Gastroesophageal sphincter (tissue), 4 donors: ENCODE results near the gene KDM6A. TPM values are rescaled to one million over a fixed set of nuclear protein-coding genes. Genes with fewer than 3 reads are reported as not detected.
"Not testable (repeated sequence)": the region's sequence is repeated elsewhere in the genome, so short reads cannot be mapped to it uniquely, and the experiment has no call there.

ENCODE experiments used
- ATAC-seq: fragments of 150-250 bp; one replicate; pipeline ENCODE4 v1.9.1; 2016; ENCODE audit warnings: mild to moderate bottlenecking, moderate library complexity
- H3K27ac ChIP-seq, 4 donors: fragments of 200-600 bp; sonication (generic) in 3 of 4; 1 replicate in 3 of 4; 2 replicates in 1 of 4; pipeline ENCODE4 v1.5.1; 2016 to 2019
- H3K27me3 ChIP-seq: fragments of 200-600 bp; sonication (generic); one replicate; pipeline ENCODE4 v1.5.1; 2019
- H3K36me3 ChIP-seq, 2 donors: fragments of 200-600 bp; sonication (generic); one replicate each; pipeline ENCODE4 v1.5.1; 2019; ENCODE audit warnings: control low read depth in 1 of 2
- H3K4me1 ChIP-seq, 3 donors: fragments of 200-600 bp; sonication (generic); 1 replicate in 2 of 3; 2 replicates in 1 of 3; pipeline ENCODE4 v1.5.1; 2016 to 2019; ENCODE audit warnings: control low read depth in 2 of 3
- H3K4me3 ChIP-seq, 2 donors: fragments of 200-600 bp; sonication (generic); one replicate each; pipeline ENCODE4 v1.5.1; 2019; ENCODE audit warnings: mild to moderate bottlenecking in 1 of 2, moderate library complexity in 1 of 2
- H3K9me3 ChIP-seq, 3 donors: fragments of 200-600 bp; sonication (generic); one replicate each; pipeline ENCODE4 v1.5.1; 2017 to 2019; ENCODE audit warnings: control low read depth in 2 of 3
- CTCF ChIP-seq, 4 experiments: fragments of 200-600 bp in 2 of 4; fragments of 450-650 bp in 2 of 4; sonication (generic) in 1 of 4; IDR thresholded peaks; one replicate each; pipeline ENCODE4 v1.5.1; 2017 to 2019; ENCODE audit warnings: antibody characterized with exemption in 4 of 4, mild to moderate bottlenecking in 2 of 4, moderate library complexity in 2 of 4
- EP300 ChIP-seq: sonication (generic); formaldehyde crosslinking; IDR thresholded peaks from one replicate; pipeline ENCODE4 v1.6.1; 2017; ENCODE audit warnings: antibody characterized with exemption, mild to moderate bottlenecking
- POLR2A ChIP-seq, 2 donors: fragments of 450-650 bp; IDR thresholded peaks; one replicate each; pipeline ENCODE4 v1.6.1; 2017; ENCODE audit warnings: antibody characterized with exemption in 2 of 2, mild to moderate bottlenecking in 2 of 2, moderate library complexity in 1 of 2
- POLR2AphosphoS5 ChIP-seq: sonication (generic); formaldehyde crosslinking; IDR thresholded peaks from one replicate; pipeline ENCODE4 v1.6.1; 2017; ENCODE audit warnings: antibody characterized with exemption
- WGBS, 2 donors: methylation state at CpG; one replicate each; pipeline ENCODE4 v1.1.5; 2018; ENCODE audit warnings: low coverage in 1 of 2; 5-methylcytosine and 5-hydroxymethylcytosine counted together
- total RNA-seq, 4 donors: library from RNA; depleted of rRNA; stranded (reverse); fragments of >200 nt; gene quantifications; one replicate each; pipeline ENCODE4 v1.1.0, GENCODE V29; 2016

KDM6A gene
- total RNA-seq, 4 donors from 2014 or later: 17.0 to 28.6 (median 19.9) TPM

DNA sequence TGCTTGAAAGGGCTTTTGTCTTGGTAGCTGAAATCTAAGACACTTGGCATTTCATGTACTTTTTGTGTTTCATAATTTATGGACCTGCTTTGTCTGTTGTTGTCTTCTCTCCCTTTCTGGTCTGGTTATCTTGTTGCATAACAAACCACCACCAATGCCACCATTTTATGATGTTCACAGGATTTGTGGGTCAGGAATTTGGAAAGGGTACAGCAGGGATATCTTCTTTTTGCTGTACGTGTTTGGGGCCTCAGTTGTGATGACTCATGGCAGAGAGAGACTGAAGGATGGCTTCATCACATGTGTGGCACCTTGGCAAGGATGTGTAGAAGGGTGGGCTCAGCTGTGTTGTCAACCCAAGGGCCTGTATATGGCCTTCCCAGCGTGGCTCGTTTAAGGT lies 35.2 kb downstream of the KDM6A start:
- Histone ChIP-seq H3K27ac (no peak overlapping the region), H3K4me1 (peaks cover 0 to 27% (median 7%) of the 10 kb centered on the region in 3 donors), H3K27me3 (no peaks in the 10 kb centered on the region), H3K4me3 (no peak overlapping the region), H3K36me3 (no peaks in the 10 kb centered on the region), H3K9me3 (no peaks in the 10 kb centered on the region)
- ATAC-seq: no peak
- no peak for TF ChIP-seq EP300
- TF ChIP-seq CTCF (IDR thresholded peaks at IDR 0.05): no peak
- no peak for TF ChIP-seq POLR2A (IDR thresholded peaks at IDR 0.05)
- TF ChIP-seq POLR2AphosphoS5: no peak
- 0 to 100% methylated on average over 1 of the region's 3 CpGs for WGBS, 2 donors

DNA sequence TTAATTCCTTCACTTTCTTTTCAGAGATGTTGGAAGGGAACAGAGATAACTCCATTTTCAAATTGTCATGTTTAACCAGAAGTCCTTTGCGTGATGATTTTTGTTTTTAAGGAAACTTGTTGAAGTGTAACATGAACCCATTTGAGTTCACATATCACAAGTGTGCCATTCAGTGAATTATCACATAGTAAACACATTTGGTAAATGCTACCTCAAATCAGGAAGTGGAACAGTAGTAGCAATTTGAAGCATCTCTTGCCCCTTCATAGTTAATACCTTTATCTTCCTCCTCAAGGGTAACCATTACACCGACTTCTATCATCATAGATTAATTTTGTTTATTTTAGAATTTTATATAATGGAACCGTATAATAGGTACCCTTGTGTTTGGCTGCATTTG lies 35.8 kb downstream of the KDM6A start:
- no peak overlapping the region for H3K27ac ChIP-seq
- no peak for ATAC-seq
- peaks cover 0 to 27% (median 10%) of the 10 kb centered on the region in 3 donors for H3K4me1 ChIP-seq
- H3K27me3 ChIP-seq: no peaks in the 10 kb centered on the region
- H3K36me3 ChIP-seq: no peaks in the 10 kb centered on the region
- H3K4me3 ChIP-seq: no peak overlapping the region
- no peak for TF ChIP-seq POLR2AphosphoS5
- no peak for TF ChIP-seq CTCF (IDR thresholded peaks at IDR 0.05)
- TF ChIP-seq EP300: no peak
- no peak for TF ChIP-seq POLR2A (IDR thresholded peaks at IDR 0.05)
- no peaks in the 10 kb centered on the region for H3K9me3 ChIP-seq
- 60 to 77% methylated on average over 3 of the region's 3 CpGs for WGBS, 2 donors

GRCh38 chrX:44910508-44910907 lies 37.5 kb downstream of the KDM6A start:
- not testable (repeated sequence) for H3K9me3 ChIP-seq, H3K27ac ChIP-seq, H3K36me3 ChIP-seq, ATAC-seq, H3K27me3 ChIP-seq, H3K4me3 ChIP-seq
- WGBS, 2 donors: 80 to 100% methylated on average over 1 to 2 of the region's 4 CpGs
- peaks cover 0 to 24% (median 3%) of the 10 kb centered on the region in 3 donors for H3K4me1 ChIP-seq

- peaks cover 0 to 25% (median 3%) of the 10 kb centered on the region in 3 donors for H3K4me1 ChIP-seq
- not testable (repeated sequence) for H3K4me3 ChIP-seq, H3K27me3 ChIP-seq, H3K36me3 ChIP-seq, H3K9me3 ChIP-seq, H3K27ac ChIP-seq, ATAC-seq
- no CpG with 5 or more reads among the region's 45 CpGs for WGBS, 2 donors
Measured at GRCh38 chrX:44911074-44911600, 38.1 kb downstream of the KDM6A start.

DNA sequence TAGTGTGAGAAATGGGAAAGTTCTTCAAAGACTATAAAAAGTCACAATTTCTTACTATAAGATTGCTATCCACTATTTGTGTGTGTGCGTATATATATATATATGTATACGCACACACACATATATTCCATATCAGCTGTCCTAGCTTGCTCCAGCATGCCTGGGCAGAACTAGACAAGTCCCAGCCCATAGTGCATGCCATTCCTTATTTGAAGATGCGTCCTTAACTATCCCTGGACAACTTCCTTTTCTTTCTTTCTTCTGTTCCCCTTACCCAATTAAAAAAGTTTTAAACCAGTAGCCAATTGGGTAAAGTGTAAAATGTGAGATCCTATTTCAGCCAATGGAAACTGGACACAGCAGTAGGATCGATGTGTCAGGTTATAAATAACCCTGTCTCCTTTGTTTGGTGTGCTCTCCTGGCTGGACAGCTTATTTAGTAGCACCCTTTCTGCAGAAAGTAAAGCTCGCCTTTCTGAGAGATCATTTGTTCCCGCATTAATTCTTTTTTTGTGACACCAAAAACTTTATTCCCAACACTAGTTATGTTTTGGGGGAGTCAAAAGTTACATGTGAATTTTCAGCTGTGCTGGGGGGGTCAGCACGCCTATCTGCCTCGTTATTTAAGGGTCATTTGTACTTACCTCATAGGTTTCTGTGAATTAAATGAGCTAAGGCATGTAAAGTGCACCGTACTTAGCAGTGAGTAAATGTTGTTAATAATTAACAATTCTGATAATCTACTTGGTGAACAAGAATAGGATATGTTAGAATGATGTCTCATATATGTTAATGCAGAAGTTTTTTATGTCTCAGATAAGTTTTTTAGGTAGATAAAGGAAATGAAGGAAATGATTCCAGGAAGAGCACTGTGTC lies 40.9 kb downstream of the KDM6A start:
- H3K27ac ChIP-seq: no peak overlapping the region
- H3K9me3 ChIP-seq: no peaks in the 10 kb centered on the region
- H3K4me1 ChIP-seq: peaks cover 0 to 24% (median 3%) of the 10 kb centered on the region in 3 donors
- ATAC-seq: no peak
- H3K27me3 ChIP-seq: no peaks in the 10 kb centered on the region
- TF ChIP-seq CTCF (IDR thresholded peaks at IDR 0.05): no peak
- H3K36me3 ChIP-seq: no peaks in the 10 kb centered on the region
- H3K4me3 ChIP-seq: no peak overlapping the region
- 76 to 81% methylated on average over 5 to 9 of the region's 9 CpGs for WGBS, 2 donors
